ENCODE results near the gene CAGE1.

GRCh38 chr6:7434672-7435071 is 45.1 kb upstream of the CAGE1 start:
- no peak for TF ChIP-seq EZH2 (IDR thresholded peaks at IDR 0.05; ENCODE audit: insufficient read depth, poor library complexity, severe bottlenecking)
- TF ChIP-seq EZH2phosphoT487 (IDR thresholded peaks at IDR 0.05; ENCODE audit: insufficient read depth, low read depth), result no peak
